ENCODE data around the gene INCA1.

- TF ChIP-seq CTCF (IDR thresholded peaks at IDR 0.05) = no peak
- no peak for TF ChIP-seq POLR2A (IDR thresholded peaks at IDR 0.05)
Measured at GRCh38 chr17:4944554-4945175, 52.7 kb downstream of the INCA1 start.
